GM21381 (cell line): ENCODE data around the gene ANKRD40CL.

Source experiments
- ATAC-seq: cut with Tn5 transposase; IDR thresholded peaks from one replicate; pipeline ENCODE4 v1.9.1; 2021; ENCODE audit warnings: mild to moderate bottlenecking, moderate library complexity; ENCODE audit not compliant: unreplicated experiment

The ANKRD40CL gene

GRCh38 chr17:50790618-50791017 is 23.3 kb upstream of the ANKRD40CL start:
- ATAC-seq: no peak

- ATAC-seq: no peak
These were observed 19.8 kb upstream of the ANKRD40CL start for GRCh38 chr17:50787106-50787505.

GRCh38 chr17:50785946-50786570 is 18.7 kb upstream of the ANKRD40CL start:
- ATAC-seq: no peak

- no peak for ATAC-seq
These were observed 17.8 kb upstream of the ANKRD40CL start for GRCh38 chr17:50785126-50785525.

- no peak for ATAC-seq
These were observed 16.6 kb upstream of the ANKRD40CL start for GRCh38 chr17:50783905-50784304.

GRCh38 chr17:50783193-50783660 is 15.9 kb upstream of the ANKRD40CL start:
- peak; percentile 57 for ATAC-seq

- ATAC-seq: no peak
These were observed 13.8 kb upstream of the ANKRD40CL start for GRCh38 chr17:50781167-50781566.

- no peak for ATAC-seq
These were observed 12.5 kb upstream of the ANKRD40CL start for GRCh38 chr17:50779747-50780353.

- ATAC-seq: no peak
These were observed 11.7 kb upstream of the ANKRD40CL start for GRCh38 chr17:50778988-50779387.

- no peak for ATAC-seq
These were observed 11.2 kb upstream of the ANKRD40CL start for GRCh38 chr17:50778471-50778870.

- ATAC-seq: no peak
These were observed 8.6 kb upstream of the ANKRD40CL start for GRCh38 chr17:50775926-50776325.

- ATAC-seq: no peak
These were observed 7.0 kb upstream of the ANKRD40CL start for GRCh38 chr17:50774225-50774803.

GRCh38 chr17:50771991-50772785 is 4.9 kb upstream of the ANKRD40CL start:
- ATAC-seq: no peak

GRCh38 chr17:50770346-50770745 is 3.0 kb upstream of the ANKRD40CL start:
- no peak for ATAC-seq

- no peak for ATAC-seq
These were observed 2.6 kb upstream of the ANKRD40CL start for GRCh38 chr17:50769884-50770283.

- no peak for ATAC-seq
These were observed 1.0 kb upstream of the ANKRD40CL start for GRCh38 chr17:50768346-50768761.

- no peak for ATAC-seq
These were observed 288 bp downstream of the ANKRD40CL start for GRCh38 chr17:50767030-50767429.

- ATAC-seq: no peak
These were observed 895 bp downstream of the ANKRD40CL start for GRCh38 chr17:50766222-50767023.

- peak; percentile 59 for ATAC-seq
These were observed 1.7 kb downstream of the ANKRD40CL start for GRCh38 chr17:50765454-50766221.

- no peak for ATAC-seq
These were observed 2.6 kb downstream of the ANKRD40CL start for GRCh38 chr17:50764734-50765149.
